Iris pigment epithelial cell (primary cell): Measurements from ENCODE around the gene TMEM200A.
A peak's percentile ranks its signal among the peaks of the same experiment; 100 is the strongest.

Experiments
- DNase-seq: peaks from one replicate; pipeline ENCODE4 v3.0.0-alpha.2; 2011; ENCODE audit warnings: low read depth

TMEM200A gene

GRCh38 chr6:130425537-130425936 lies 59.7 kb downstream of the TMEM200A start:
- peak; percentile 73 for DNase-seq

- DNase-seq = peak; percentile 74
Measured at GRCh38 chr6:130426066-130426721, 60.4 kb downstream of the TMEM200A start.

GRCh38 chr6:130431346-130431852 lies 65.6 kb downstream of the TMEM200A start:
- DNase-seq = no peak

- no peak for DNase-seq
Measured at GRCh38 chr6:130432838-130433237, 67.0 kb downstream of the TMEM200A start.

GRCh38 chr6:130434174-130434873 lies 68.5 kb downstream of the TMEM200A start:
- peak; percentile 88 for DNase-seq

- no peak for DNase-seq
Measured at GRCh38 chr6:130435181-130435580, 69.4 kb downstream of the TMEM200A start.

GRCh38 chr6:130437961-130438360 lies 72.1 kb downstream of the TMEM200A start:
- no peak for DNase-seq

- no peak for DNase-seq
Measured at GRCh38 chr6:130447374-130447773, 81.6 kb downstream of the TMEM200A start.

- DNase-seq = no peak
Measured at GRCh38 chr6:130452336-130452735, 86.5 kb downstream of the TMEM200A start.

GRCh38 chr6:130453230-130453629 lies 87.4 kb downstream of the TMEM200A start:
- DNase-seq = peak; percentile 91

- DNase-seq = no peak
Measured at GRCh38 chr6:130457605-130458004, 91.8 kb downstream of the TMEM200A start.

GRCh38 chr6:130459316-130459715 lies 93.5 kb downstream of the TMEM200A start:
- no peak for DNase-seq

- no peak for DNase-seq
Measured at GRCh38 chr6:130460934-130461333, 95.1 kb downstream of the TMEM200A start.

GRCh38 chr6:130466052-130466747 lies 100.4 kb downstream of the TMEM200A start:
- peak; percentile 56 for DNase-seq

GRCh38 chr6:130466748-130467061 lies 100.9 kb downstream of the TMEM200A start:
- peak; percentile 63 for DNase-seq

- no peak for DNase-seq
Measured at GRCh38 chr6:130467146-130468050, 101.6 kb downstream of the TMEM200A start.

- no peak for DNase-seq
Measured at GRCh38 chr6:130470766-130471165, 104.9 kb downstream of the TMEM200A start.

- peak; percentile 81 for DNase-seq
Measured at GRCh38 chr6:130473886-130474285, 108.1 kb downstream of the TMEM200A start.

GRCh38 chr6:130482645-130483390 lies 117.0 kb downstream of the TMEM200A start:
- DNase-seq = peak; percentile 93

- DNase-seq = no peak
Measured at GRCh38 chr6:130485870-130486269, 120.1 kb downstream of the TMEM200A start.

GRCh38 chr6:130486417-130486816 lies 120.6 kb downstream of the TMEM200A start:
- no peak for DNase-seq
